ENCODE measurements around the gene S100A8.
"Not testable (repeated sequence)": the region's sequence is repeated elsewhere in the genome, so short reads cannot be mapped to it uniquely, and the experiment has no call there.

S100A8 gene

DNA sequence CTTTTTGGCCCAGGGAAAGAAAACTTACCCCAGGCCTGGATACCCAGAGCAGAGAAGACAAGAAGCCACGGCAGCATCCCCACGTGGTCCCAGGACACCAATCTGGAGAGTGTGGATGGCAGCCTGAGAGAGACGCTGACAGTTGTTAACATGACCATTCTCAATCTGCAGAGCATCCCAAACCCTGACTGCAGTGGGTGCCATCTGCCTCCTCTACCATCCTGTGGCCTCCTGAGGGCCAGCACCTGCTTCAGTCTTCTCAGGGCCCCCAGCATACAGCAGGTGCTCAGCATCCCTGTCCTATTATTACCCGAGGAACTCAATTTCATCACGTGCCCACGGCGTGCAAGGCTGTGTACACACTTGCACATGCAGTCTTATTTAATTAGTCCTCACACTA, 43.0 kb downstream of the S100A8 start:
- DNase-seq (ENCODE audit: low read depth): no peak

DNA sequence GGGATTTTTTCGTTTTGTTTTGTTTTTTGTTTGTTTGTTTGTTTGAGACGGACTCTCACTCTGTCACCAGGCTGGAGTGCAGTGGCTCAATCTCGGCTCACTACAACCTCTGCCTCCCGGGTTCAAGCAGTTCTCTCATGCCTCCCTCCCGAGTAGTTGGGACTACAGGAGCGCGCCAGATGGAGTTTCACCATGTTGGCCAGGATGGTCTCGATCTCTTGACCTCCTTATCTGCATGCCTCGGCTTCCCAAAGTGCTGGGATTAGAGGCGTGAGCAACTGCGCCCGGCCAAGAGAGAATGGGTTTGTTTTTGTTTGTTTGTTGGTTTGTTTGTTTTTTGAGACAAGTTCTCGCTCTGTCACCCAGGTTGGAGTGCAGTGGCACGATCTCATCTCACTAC, 43.8 kb downstream of the S100A8 start:
- not testable (repeated sequence) for DNase-seq (ENCODE audit: low read depth)

DNA sequence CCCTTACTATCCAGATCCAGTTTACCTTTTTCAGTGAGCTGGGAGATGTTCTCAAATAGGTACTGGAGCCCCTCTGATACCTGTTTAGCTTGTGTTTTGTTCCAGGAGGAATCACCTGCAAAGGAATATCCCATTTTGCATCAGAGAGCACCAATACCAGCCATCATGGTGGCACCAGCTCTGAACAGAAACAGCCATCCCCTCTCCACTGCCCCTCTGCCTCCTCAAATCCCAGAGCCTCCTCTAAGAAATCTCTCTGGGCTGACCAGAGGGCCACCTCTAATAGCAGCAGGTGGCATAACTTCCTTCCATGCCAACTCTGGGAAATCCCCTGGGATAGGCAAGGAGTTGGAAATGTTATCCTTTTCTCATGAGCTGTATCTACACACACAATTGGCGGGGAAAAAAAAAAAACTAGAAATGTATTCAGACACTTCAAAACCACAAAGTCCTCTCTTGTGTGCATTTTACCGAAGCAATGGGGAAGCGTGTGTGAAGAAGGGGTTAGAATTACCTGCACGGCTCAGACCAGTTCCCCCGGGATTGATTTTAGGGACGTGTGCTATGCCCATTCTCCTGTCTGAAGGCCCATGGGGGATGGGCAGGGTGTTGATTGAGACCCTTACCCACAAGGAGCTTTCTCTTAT, 44.7 kb downstream of the S100A8 start:
- DNase-seq (ENCODE audit: low read depth): no peak

DNA sequence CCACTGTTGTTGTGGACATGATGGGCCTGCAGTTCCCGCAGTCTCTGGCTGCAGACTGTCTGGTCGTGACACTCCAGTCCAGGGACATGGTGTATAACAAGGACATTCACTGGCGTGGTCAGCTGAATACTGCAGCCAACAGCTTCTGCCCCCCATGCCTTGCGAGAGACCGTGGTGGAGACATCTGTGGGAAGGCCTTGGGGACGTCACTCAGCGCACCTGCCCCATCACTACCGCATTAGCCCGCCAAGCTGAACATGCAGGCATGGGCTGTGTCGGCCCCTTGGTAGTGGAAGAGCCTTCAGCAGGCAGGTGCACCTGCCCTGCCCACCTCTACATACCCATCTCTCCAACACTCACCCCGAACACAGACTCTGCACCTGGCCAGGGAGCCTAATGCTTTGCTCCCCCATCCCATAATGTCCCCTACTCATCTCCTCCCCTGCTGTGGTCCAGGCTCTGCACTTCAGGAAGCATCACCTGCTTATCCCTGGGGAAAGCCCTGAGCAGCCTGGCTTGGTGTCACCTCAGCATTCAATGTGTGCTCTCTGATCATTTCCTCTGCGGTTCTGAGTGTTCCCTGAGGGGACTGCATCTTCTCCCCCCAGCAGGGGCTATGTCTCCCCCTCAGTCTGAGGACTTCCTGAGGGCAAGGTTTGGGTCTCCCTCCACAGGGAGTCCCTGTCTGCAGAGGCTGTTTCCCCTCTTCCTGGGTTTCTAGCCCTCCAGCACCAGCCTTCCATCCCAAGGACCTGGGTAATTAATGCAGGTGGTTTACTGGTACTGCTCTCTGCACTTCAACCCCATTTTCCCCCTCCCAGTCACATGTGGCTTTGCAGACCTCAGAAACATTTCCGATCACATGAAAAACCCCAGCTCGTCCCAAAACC, 45.4 kb downstream of the S100A8 start:
- DNase-seq (ENCODE audit: low read depth): no peak

DNA sequence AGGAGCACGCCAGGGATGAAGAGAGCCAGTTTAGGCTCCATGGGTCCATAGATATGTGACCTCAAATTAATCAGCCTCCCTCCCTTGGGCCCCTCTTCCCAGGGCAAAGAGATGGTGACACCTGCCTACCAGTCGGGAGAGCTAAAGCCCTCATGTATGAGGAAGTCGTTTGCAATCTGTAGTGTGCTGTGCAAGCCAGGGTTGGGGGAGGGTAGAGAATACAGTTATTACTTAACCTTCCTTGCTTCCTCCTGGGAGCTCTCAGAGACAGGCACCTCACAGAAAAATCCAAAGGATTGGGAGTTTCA, 46.2 kb downstream of the S100A8 start:
- DNase-seq (ENCODE audit: low read depth): no peak

DNA sequence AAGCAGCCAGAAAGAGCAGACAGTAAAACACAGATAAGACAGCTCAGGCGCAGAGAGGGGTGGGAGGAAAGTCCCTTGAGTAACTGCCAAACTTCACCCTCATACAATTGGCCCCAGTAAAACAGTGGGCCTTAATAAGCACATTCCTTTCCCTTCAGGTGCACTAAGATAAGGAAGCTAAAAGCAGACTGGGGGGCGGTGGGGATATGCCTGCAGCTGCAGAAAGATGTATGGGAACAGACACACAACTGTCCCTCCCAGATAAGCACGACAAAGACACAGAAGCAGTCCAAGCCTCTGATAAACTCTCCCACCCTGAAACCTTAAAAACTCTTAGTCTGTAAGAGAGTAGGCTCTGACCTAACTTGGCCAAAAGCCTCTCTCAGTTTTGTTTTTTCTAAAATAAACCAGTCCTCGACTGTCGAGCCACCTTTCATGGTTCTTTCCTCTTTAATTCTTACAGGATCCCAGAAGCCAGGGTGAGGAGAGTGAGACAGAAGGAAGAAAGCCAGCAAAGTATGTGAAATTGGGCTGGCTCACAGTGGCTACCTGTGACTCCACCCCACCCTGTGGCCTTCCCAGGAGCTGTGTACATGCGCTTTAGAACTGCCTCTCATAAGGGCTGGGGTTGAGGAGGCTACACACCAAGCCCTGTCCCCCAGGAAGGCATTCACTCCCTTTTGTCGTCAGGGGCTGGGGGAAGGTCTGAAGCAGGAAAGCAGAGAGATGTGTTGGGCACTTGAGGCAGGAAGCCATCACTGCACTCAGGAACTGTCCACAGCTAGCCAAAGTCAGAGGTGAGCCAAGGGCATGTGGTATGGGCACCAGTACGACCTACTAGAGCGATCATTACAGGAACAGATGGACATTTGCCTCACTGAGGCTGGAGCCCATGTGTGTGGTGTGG, 46.8 kb downstream of the S100A8 start:
- no peak for DNase-seq (ENCODE audit: low read depth)

DNA sequence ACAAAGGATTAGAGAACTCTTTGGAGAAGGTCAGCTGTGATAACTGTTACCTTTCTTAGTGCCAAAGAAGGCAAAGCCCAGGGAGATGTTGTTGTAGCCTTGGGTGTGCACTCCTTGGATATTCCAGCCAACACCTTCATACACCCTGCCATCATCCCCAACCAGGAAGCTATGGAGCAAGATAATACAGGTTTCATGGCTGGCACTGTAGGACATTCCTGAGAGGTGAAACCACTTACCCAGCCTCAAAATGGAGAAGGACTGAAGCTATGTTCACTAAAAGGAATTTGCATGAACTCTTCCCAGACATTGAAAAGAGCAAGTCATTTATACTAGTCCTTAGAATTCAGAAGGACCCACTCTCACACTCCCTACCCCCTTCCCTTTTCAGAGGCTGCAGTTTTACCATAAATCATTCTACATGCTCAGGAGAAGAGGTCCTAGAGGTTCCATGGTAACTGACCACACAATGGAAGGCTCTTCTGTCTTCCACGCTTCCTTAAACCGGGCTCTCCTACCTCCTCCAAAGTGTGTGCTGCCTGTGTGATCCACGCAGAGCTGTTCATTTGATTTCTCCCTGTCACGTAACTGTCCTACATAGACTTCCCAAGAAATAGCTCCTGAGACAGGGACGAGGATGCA, 47.7 kb downstream of the S100A8 start:
- no peak for DNase-seq (ENCODE audit: low read depth)

DNA sequence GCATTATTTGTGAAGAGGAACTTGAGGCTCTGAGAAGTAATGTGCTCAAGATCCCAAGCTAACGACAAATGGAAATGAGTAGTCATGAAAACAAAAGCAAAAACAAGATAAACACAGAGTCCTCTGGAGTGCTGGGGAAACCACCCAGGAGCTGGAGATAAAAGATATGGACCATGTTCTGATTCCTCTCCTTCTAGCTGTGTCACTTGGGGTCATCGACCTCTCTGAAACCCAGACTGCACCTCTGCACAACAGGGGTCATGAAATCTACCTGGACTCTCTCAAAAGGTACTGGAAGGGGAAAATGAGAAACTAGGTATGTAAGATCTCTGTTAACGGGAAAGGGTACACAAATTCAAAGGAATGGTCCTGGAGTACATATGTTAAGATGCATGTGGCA, 48.7 kb downstream of the S100A8 start:
- no peak for DNase-seq (ENCODE audit: low read depth)

DNA sequence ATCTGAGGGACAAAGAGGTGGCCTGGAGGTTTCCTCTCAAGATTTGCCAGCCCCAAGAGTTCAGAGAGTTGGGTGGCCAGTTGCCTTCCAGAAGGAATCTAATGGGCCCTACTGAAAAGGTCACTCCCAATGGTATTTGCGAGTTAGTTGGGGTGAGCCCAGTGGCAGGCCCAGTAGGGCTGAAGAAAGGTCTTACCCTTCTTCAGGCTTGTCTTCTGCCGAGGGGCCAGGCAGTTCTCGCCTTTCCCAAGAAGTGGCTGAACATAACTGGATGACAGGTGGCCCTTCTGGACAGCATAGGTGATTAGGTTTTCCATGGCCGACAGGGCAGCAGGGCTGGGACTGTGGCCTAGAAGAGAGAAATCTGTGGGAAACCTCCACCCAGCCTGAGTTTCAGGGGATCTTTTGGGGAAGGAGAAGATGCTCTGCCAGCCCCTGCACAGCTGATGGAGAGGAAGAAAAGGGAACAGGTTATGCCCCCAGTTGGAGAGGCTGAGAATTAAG, 49.4 kb downstream of the S100A8 start:
- no peak for DNase-seq (ENCODE audit: low read depth)

DNA sequence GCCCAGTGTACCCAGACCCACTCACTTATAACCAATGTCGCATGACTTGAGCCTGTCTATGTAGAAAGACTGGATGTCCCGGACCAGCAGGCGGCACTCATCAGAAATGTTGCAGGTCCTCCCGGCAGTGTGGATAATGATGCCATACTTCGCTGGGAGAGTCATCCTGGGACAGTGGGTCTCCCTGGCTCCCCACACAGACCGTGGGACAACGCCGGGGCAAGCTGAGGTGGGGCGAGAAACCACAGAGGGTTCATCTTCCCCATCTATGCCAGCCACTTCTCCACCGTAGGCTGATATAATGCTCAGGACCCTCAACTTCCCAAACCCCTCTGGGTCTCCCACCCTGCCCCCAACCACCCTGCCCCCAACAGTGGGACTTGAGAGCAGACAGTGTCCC, 50.5 kb downstream of the S100A8 start:
- no peak for DNase-seq (ENCODE audit: low read depth)

All from activated T-cell treated with anti-CD3 and anti-CD28 coated beads for 48 hours (primary cell).